ENCODE data around the gene CNTN4. TPM values are rescaled to one million over a fixed set of nuclear protein-coding genes. Genes with fewer than 3 reads are reported as not detected.

CNTN4 gene
- total RNA-seq, 1 donor from 2014 or later, result 0.79 TPM

GRCh38 chr3:2774481-2775249, 676.0 kb downstream of the CNTN4 start:
- no peaks in the 10 kb centered on the region for H3K36me3 ChIP-seq (ENCODE audit: control insufficient read depth, insufficient read depth, low read length)

GRCh38 chr3:2783261-2783660, 684.6 kb downstream of the CNTN4 start:
- TF ChIP-seq CTCF (IDR thresholded peaks at IDR 0.05; ENCODE audit: insufficient read depth, low read length, severe bottlenecking), result no peak
- no peak for FAIRE-seq
- Histone ChIP-seq H3K27me3 (ENCODE audit: control insufficient read depth, insufficient read depth, low read length) (no peaks in the 10 kb centered on the region), H3K36me3 (ENCODE audit: control insufficient read depth, insufficient read depth, low read length) (no peaks in the 10 kb centered on the region), H3K4me3 (ENCODE audit: low read depth, low read length) (no peak overlapping the region)
- no peak for DNase-seq (ENCODE audit: low read depth)

More at GRCh38 chr3:2774481-2775249, 676.0 kb downstream of the CNTN4 start:
- no peaks in the 10 kb centered on the region for H3K27me3 ChIP-seq (ENCODE audit: control insufficient read depth, insufficient read depth, low read length)
- FAIRE-seq (no peak), DNase-seq (ENCODE audit: low read depth) (no peak)
- H3K4me3 ChIP-seq (ENCODE audit: low read depth, low read length), result no peak overlapping the region
- TF ChIP-seq CTCF (IDR thresholded peaks at IDR 0.05; ENCODE audit: insufficient read depth, low read length, severe bottlenecking), result no peak

GRCh38 chr3:2784627-2785026, 686.0 kb downstream of the CNTN4 start:
- TF ChIP-seq CTCF (IDR thresholded peaks at IDR 0.05; ENCODE audit: insufficient read depth, low read length, severe bottlenecking), result no peak
- no peak overlapping the region for H3K4me3 ChIP-seq (ENCODE audit: low read depth, low read length)
- no peaks in the 10 kb centered on the region for H3K27me3 ChIP-seq (ENCODE audit: control insufficient read depth, insufficient read depth, low read length)
- FAIRE-seq, result no peak
- DNase-seq (ENCODE audit: low read depth), result no peak
- no peaks in the 10 kb centered on the region for H3K36me3 ChIP-seq (ENCODE audit: control insufficient read depth, insufficient read depth, low read length)

GRCh38 chr3:2790266-2790815, 691.7 kb downstream of the CNTN4 start:
- DNase-seq (ENCODE audit: low read depth) (no peak), FAIRE-seq (no peak)
- no peak for TF ChIP-seq CTCF (IDR thresholded peaks at IDR 0.05; ENCODE audit: insufficient read depth, low read length, severe bottlenecking)
- no peaks in the 10 kb centered on the region for H3K27me3 ChIP-seq (ENCODE audit: control insufficient read depth, insufficient read depth, low read length)
- H3K4me3 ChIP-seq (ENCODE audit: low read depth, low read length), result no peak overlapping the region
- no peaks in the 10 kb centered on the region for H3K36me3 ChIP-seq (ENCODE audit: control insufficient read depth, insufficient read depth, low read length)

- Histone ChIP-seq H3K27me3 (ENCODE audit: control insufficient read depth, insufficient read depth, low read length) (no peaks in the 10 kb centered on the region), H3K4me3 (ENCODE audit: low read depth, low read length) (no peak overlapping the region), H3K36me3 (ENCODE audit: control insufficient read depth, insufficient read depth, low read length) (no peaks in the 10 kb centered on the region)
- DNase-seq (ENCODE audit: low read depth) (no peak), FAIRE-seq (no peak)
- no peak for TF ChIP-seq CTCF (IDR thresholded peaks at IDR 0.05; ENCODE audit: insufficient read depth, low read length, severe bottlenecking)
Measured at GRCh38 chr3:2792432-2792831, 693.8 kb downstream of the CNTN4 start.

Measured in bronchial epithelial cell (primary cell).